AG04450 (cell line): ENCODE measurements around the gene PPP1R13B. TPM values are rescaled to one million over a fixed set of nuclear protein-coding genes. Genes with fewer than 3 reads are reported as not detected.

ENCODE experiments used
- CTCF ChIA-PET: fragments of 300-600, 350-600 bp; formaldehyde crosslinking; extraction: SDS; loops from one replicate; lab custom pipeline; 2022; ENCODE audit warnings: antibody characterized with exemption, inconsistent platforms; lab: Charles Lee
- POLR2A ChIA-PET: fragments of 350-600 bp; formaldehyde crosslinking; extraction: SDS; loops from one replicate; lab custom pipeline; 2021; ENCODE audit warnings: antibody characterized with exemption, inconsistent platforms; lab: Yijun Ruan, JAX
- DNase-seq: peaks from one replicate; pipeline ENCODE4 v3.0.0-alpha.2; 2011; ENCODE audit warnings: low read depth, low spot score
- H3K27ac ChIP-seq: one replicate; pipeline ENCODE4 v1.5.1; 2012; ENCODE audit warnings: low read depth, low read length, control low read depth
- H3K27me3 ChIP-seq: one replicate; pipeline ENCODE4 v1.6.0; 2012; ENCODE audit warnings: low read length; ENCODE audit not compliant: control insufficient read depth, insufficient read depth
- H3K4me3 ChIP-seq: 2 replicates; pipeline ENCODE4 v1.5.1; 2011; ENCODE audit warnings: mild to moderate bottlenecking, low read depth, low read length, control low read depth
- H3K9me3 ChIP-seq: 2 replicates; pipeline ENCODE4 v1.5.1; 2012; ENCODE audit warnings: low read length; ENCODE audit not compliant: control insufficient read depth, insufficient read depth
- CTCF ChIP-seq: IDR thresholded peaks from 2 replicates; pipeline ENCODE4 v1.5.1; 2011; ENCODE audit warnings: low read depth, low read length, control low read depth, inconsistent platforms
- polyA plus RNA-seq: library from polyadenylated mRNA; depleted of rRNA; stranded (reverse); fragments of >200 nt; gene quantifications from 2 replicates; pipeline ENCODE4 v1.2.3, GENCODE V29; 2011

PPP1R13B gene
- polyA plus RNA-seq, 1 experiment = 0.62 TPM

GRCh38 chr14:103736546-103737431 lies 110.6 kb downstream of the PPP1R13B start:
- DNase-seq = no peak
- ChIA-PET CTCF (interaction anchor here (0.5 kb wide), 1 partner anchor 51 kb away, joined by 6 read pairs; no protein-coding TSS in a partner anchor), POLR2A (no interaction called here)
- peaks cover 4% of the 10 kb centered on the region; the same call in 1 of the 2 replicates for H3K9me3 ChIP-seq
- H3K27me3 ChIP-seq = no peaks in the 10 kb centered on the region
- TF ChIP-seq CTCF = no peak
- no peak overlapping the region for H3K27ac ChIP-seq
- no peak overlapping the region for H3K4me3 ChIP-seq

GRCh38 chr14:103735815-103736545 lies 111.4 kb downstream of the PPP1R13B start:
- Histone ChIP-seq H3K4me3 (no peak overlapping the region), H3K9me3 (peaks cover 4% of the 10 kb centered on the region; the same call in 1 of the 2 replicates), H3K27ac (no peak overlapping the region), H3K27me3 (no peaks in the 10 kb centered on the region)
- no peak for DNase-seq
- TF ChIP-seq CTCF = no peak
- ChIA-PET POLR2A (no interaction called here), CTCF (interaction anchor here (1.1 kb wide), 1 partner anchor 161 kb away, joined by 3 read pairs; no protein-coding TSS in a partner anchor)

- DNase-seq = no peak
- CTCF ChIA-PET = interaction anchor here (1.1 kb wide), 1 partner anchor 160 kb away, joined by 3 read pairs; no protein-coding TSS in a partner anchor
Observed at GRCh38 chr14:103735439-103735814, 111.9 kb downstream of the PPP1R13B start.

GRCh38 chr14:103735022-103735421 lies 112.4 kb downstream of the PPP1R13B start:
- CTCF ChIA-PET = interaction anchor here (1.1 kb wide), 1 partner anchor 160 kb away, joined by 3 read pairs; no protein-coding TSS in a partner anchor
- H3K9me3 ChIP-seq = peaks cover under 1% of the 10 kb centered on the region; the same call in 1 of the 2 replicates
- no peak for DNase-seq
- POLR2A ChIA-PET = no interaction called here
- H3K27ac ChIP-seq = no peak overlapping the region
- no peaks in the 10 kb centered on the region for H3K27me3 ChIP-seq
- no peak overlapping the region for H3K4me3 ChIP-seq
- TF ChIP-seq CTCF = no peak

More at GRCh38 chr14:103735439-103735814, 111.9 kb downstream of the PPP1R13B start:
- Histone ChIP-seq H3K27me3 (no peaks in the 10 kb centered on the region), H3K27ac (no peak overlapping the region), H3K4me3 (no peak overlapping the region), H3K9me3 (peaks cover 4% of the 10 kb centered on the region; the same call in 1 of the 2 replicates)
- no peak for TF ChIP-seq CTCF
- POLR2A ChIA-PET = no interaction called here
